ENCODE data around the gene CNPY1.

CNPY1 gene

GRCh38 chr7:155565596-155565995 lies 19.2 kb upstream of the CNPY1 start:
- TF ChIP-seq REST (IDR thresholded peaks at IDR 0.05; ENCODE audit: insufficient read depth in 1 of 2, low read depth in 2 of 2, low read length in 2 of 2) (no peak), FOXP2 (optimal IDR thresholded peaks at IDR 0.05; ENCODE audit: borderline replicate concordance, extremely low read depth, extremely low read length, insufficient read depth) (no peak), SIN3A (IDR thresholded peaks at IDR 0.05; ENCODE audit: borderline replicate concordance, insufficient read depth, low read length) (no peak), TAF1 (IDR thresholded peaks at IDR 0.05; ENCODE audit: borderline replicate concordance, insufficient read depth, low read length) (no peak), POLR2AphosphoS5 (IDR thresholded peaks at IDR 0.05; ENCODE audit: low read depth, low read length) (no peak)

DNA sequence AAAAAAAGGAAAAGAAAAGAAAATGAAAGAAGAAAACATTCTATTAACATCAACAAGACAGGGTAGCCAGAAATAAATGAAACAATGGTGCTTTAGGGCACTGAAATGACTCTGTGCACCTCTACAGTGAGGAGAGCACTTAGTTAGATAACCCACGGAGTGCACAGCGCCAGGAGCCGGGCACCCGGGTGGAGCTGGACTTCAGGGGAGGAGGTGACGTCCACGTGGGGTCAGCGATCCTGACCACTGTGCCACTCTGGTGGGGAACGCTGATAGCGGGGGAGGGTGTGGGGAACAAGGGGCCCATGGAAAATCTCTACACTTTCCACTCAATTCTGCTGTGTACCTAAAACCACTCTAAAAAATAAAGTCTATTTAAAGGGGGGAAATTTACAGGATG lies 15.7 kb upstream of the CNPY1 start:
- TF ChIP-seq POLR2AphosphoS5 (IDR thresholded peaks at IDR 0.05; ENCODE audit: low read depth, low read length) (no peak), TAF1 (IDR thresholded peaks at IDR 0.05; ENCODE audit: borderline replicate concordance, insufficient read depth, low read length) (no peak), FOXP2 (optimal IDR thresholded peaks at IDR 0.05; ENCODE audit: borderline replicate concordance, extremely low read depth, extremely low read length, insufficient read depth) (no peak), SIN3A (IDR thresholded peaks at IDR 0.05; ENCODE audit: borderline replicate concordance, insufficient read depth, low read length) (no peak), REST (IDR thresholded peaks at IDR 0.05; ENCODE audit: insufficient read depth in 1 of 2, low read depth in 2 of 2, low read length in 2 of 2) (no peak)

DNA sequence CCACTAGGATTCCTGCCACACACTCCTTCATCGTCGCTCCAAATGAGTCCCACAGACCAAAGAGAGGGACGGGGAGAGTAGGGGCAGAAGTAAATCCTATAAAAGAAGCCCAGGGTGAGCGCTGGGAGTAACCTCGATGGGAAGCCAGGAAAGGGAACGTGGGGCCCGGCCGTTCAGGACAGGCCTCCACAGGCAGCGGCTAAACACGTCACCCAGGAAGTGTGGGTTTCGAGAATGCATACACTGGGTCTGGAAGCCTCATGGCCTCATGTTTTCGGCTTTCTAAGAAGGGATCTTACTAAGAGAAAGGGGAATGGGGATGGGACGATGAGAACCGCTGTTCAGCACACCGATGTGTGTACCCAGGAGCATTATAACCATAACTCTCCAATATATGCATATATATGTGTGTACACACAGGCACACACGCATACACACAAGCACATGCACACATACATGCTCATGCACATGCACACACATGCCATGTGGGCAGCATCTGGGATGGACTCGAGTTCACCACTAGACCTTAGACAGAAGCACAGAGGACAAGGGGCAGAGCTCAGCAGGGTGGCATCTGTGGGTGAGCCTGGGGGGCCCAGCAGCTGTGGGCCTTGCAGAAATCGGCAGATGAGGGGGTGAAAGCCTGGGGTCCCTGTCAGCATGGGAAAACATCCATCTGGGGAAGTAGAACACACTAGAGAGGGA lies 14.8 kb upstream of the CNPY1 start:
- TF ChIP-seq SIN3A (IDR thresholded peaks at IDR 0.05; ENCODE audit: borderline replicate concordance, insufficient read depth, low read length) (no peak), FOXP2 (optimal IDR thresholded peaks at IDR 0.05; ENCODE audit: borderline replicate concordance, extremely low read depth, extremely low read length, insufficient read depth) (no peak), POLR2AphosphoS5 (IDR thresholded peaks at IDR 0.05; ENCODE audit: low read depth, low read length) (no peak), REST (IDR thresholded peaks at IDR 0.05; ENCODE audit: insufficient read depth in 1 of 2, low read depth in 2 of 2, low read length in 2 of 2) (no peak), TAF1 (IDR thresholded peaks at IDR 0.05; ENCODE audit: borderline replicate concordance, insufficient read depth, low read length) (no peak)

DNA sequence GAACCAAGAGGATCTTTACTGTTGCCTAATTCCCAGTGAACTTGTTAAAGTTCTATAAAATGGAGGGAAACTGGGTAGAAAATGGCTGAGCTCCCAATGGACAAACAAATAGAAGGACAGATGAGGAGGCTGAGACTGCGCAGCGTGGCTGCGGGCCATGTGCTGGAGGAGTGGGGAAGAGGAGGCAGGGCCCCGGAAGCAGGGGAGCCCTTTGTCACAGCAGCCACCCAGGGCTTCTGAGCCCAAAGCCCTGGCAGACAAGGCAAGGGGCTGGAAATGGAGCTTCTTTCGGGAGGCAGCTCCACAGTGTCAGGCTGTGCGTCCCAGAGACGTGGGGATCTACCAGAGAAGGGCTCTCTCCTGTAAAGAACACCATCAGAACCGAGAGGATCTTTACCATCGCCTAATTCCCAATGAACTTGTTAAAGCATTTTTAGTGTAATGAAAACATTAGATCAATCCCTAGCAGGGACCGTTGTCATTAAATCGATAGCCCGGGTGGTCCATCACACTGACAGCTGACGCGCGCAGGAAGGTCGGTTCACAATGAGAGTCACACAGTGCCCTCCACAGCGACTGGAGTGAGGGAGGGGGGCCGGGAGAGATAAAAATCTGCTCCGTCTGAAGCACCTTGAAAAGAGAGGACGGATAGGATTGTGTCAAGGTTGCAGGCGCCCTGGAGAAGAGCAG lies 14.0 kb upstream of the CNPY1 start:
- TF ChIP-seq SIN3A (IDR thresholded peaks at IDR 0.05; ENCODE audit: borderline replicate concordance, insufficient read depth, low read length) (no peak), POLR2AphosphoS5 (IDR thresholded peaks at IDR 0.05; ENCODE audit: low read depth, low read length) (no peak), FOXP2 (optimal IDR thresholded peaks at IDR 0.05; ENCODE audit: borderline replicate concordance, extremely low read depth, extremely low read length, insufficient read depth) (no peak), REST (IDR thresholded peaks at IDR 0.05; ENCODE audit: insufficient read depth in 1 of 2, low read depth in 2 of 2, low read length in 2 of 2) (no peak), TAF1 (IDR thresholded peaks at IDR 0.05; ENCODE audit: borderline replicate concordance, insufficient read depth, low read length) (no peak)
